HTERT RPE-1 (cell line): ENCODE results near the gene SEPTIN2.
"Not testable (repeated sequence)": the region's sequence is repeated elsewhere in the genome, so short reads cannot be mapped to it uniquely, and the experiment has no call there.

Experiments used
- in situ Hi-C: fragments of 300-500 bp; cut with MboI; formaldehyde crosslinking; loops from 4 replicates; pipeline ENCODE4 v1.14.3; 2020; ENCODE audit warnings: low sequenced_read_pairs

Gene SEPTIN2

DNA sequence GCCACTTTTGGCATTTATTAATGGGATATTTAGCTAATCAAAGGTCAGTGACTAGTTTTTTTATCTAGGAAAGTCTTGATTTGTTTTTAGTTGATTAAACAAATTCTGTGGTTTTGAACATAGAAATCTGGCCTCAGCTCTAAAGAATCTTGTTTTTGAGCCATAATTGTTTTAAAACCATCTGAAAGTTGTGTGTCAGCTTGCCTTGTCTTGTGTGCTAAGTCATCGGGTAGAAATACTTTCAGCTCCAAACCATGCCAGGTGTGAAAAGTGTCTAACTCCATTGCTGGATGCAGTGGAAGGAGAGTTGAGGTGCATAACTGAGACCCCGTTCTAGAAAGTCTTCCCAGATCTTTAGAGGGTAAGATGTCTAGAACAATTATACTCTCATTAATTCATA, 63.1 kb downstream of the SEPTIN2 start:
- in situ Hi-C loops: no loop called here

DNA sequence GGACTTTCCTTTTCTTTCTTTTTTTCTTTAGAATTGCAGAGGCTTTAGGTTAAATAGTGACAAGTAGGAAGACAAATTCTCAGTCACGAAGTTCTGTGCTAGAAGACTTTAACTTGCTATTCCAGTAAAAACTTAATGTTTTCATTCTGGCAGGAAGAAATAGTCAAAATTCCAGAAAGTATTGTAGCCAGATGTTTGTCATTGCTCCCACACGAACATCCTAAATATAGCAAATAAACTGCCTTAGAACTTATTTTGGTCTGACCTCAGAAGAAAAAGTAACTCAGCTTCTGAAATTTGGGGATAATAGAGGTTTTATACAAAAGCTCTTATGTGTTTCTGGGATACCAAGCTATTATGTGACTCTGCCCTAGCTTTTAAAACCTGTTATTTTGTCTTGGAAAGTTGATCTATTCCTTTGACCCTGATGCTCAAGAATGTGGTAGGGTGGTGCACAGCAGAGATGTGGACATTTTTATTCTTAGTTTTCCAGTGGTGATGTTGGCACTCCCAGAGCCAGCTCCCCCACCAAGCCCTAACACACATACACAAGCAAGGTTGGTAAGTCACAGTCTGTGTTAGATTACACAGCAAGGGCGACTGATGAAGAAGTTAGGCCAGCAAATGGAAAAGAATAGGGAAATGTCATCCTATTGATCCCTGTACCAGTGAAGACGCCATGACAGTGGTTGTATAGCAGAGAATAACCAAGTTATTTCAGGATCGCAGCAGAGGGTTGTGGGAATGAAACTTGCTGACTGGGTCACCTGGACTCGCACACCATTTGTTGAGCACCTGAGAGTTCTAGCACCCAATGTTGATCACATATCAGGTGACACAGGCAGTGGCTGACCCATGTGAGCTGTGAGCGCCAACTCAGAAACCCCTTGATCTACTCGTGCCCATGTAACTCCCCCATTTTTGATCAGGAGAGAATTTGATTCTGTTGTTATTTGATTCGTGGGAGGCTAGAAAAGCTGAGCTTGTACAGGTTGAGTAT, 64.1 kb downstream of the SEPTIN2 start:
- in situ Hi-C loops: no loop called here

DNA sequence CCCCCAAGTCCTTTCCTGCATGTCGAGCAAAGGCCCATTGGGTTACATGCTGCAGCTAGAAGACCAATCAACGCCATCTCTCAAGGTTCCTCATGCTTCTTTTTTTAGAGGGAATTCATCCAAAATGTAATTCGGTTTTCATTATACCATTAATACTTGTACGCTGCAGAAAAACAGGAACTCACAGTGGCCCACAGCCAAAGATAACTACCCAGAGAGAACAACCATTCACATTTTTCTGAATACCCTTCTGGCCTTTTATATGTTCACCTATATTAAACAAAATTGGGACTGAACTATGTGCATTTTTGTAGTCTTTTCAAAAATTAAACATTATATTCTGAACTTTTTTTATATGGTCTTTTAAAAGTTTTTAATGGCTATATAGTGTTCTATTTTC, 66.1 kb downstream of the SEPTIN2 start:
- in situ Hi-C loops: no loop called here

DNA sequence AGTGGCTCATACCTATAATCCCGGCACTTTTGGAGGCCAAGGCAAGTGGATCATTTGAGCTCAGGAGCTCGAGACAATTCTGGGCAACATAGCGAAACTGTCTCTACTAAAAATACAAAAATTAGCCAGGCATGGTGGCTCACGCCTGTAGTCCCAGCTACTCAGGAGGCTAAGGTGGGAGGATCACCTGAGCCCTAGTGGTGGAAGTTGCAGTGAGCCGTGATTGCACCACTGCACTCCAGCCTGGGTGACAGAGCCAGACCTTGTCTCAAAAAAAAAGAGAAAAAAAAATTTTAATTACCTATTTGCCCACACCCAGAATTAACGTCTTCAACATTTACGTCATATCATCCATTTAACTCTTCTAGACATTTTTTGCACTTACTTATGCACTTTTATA, 69.7 kb downstream of the SEPTIN2 start:
- in situ Hi-C loops: not testable (repeated sequence)

DNA sequence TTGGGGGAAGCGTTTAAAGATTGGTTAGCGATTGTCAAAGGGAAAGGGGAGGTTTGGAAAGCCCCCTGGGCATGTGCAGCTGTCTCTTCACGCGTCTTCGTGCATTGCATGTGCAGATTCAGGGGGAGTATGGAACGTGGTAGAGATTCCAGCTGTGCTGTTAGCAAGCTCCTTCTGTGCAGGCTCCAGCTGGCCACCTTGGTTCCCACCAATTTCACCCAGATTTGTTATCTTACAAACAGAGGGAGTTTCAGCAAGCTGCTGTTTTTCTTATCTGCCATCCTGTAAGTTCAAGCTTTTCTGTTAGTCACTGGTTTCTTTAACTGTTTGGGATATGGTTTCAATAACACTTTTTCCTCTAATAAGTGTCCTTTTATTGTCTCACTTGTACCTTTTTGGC, 70.8 kb downstream of the SEPTIN2 start:
- in situ Hi-C loops: no loop called here

DNA sequence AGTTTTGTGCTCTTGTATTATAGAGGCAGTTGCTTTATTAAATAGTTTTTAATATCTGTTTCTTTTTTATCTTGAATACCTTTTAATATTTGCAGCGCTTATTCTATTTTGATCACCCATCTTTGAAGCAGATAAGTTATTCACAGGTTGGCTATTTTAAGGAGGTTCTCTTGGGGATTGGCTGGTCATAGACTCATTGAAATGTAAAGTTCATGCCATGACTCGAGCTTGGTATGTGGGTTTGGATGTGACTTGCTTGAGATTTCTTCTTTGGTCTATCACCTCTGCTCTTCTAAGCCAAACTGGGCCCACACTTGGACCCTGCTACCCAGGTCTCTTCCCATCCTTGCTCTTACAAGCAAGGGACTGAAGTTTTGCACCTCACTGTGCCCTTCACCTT, 74.0 kb downstream of the SEPTIN2 start:
- in situ Hi-C loops: no loop called here

DNA sequence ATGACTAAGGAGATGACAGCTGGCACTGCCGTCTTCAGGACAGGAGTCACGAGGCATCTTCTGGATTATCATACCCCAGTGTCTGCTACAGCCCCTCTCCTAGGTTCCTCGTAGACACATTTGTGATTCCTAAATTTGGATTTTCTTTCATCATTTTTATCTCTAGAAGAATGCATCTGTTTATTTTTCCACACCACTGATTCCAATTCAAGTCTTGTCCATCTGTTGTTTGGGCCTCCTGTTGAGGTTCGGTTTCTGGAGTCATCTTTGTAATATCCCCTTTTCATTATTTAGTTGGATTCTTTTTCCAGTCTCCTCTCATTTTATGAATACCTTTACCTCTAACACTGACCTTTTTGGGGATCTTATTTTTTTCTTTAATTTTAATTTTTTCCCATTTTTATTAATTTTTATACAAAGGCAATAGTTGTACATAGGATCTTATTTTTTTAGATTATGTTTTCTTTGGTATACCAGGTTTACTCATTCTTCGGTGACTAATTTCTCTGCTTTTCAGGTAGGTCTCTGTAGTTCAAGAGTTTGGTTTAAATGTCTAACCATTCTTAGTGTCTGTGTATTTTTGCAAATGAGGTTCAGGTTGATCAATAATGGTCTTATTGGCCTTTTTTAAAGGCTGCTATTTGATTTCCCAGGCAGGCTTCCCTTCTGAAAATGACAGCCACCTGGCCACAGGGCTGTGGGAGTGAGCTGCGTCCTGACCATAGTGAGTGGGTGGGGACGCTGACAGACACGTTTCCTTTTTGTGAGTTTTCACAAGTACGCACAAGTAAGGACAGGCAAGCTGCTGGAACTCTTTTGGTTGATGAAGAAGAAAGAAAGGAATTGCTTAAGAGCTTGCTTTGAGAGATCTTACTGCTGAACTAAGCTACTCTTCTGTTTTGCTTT, 74.8 kb downstream of the SEPTIN2 start:
- in situ Hi-C loops: no loop called here

DNA sequence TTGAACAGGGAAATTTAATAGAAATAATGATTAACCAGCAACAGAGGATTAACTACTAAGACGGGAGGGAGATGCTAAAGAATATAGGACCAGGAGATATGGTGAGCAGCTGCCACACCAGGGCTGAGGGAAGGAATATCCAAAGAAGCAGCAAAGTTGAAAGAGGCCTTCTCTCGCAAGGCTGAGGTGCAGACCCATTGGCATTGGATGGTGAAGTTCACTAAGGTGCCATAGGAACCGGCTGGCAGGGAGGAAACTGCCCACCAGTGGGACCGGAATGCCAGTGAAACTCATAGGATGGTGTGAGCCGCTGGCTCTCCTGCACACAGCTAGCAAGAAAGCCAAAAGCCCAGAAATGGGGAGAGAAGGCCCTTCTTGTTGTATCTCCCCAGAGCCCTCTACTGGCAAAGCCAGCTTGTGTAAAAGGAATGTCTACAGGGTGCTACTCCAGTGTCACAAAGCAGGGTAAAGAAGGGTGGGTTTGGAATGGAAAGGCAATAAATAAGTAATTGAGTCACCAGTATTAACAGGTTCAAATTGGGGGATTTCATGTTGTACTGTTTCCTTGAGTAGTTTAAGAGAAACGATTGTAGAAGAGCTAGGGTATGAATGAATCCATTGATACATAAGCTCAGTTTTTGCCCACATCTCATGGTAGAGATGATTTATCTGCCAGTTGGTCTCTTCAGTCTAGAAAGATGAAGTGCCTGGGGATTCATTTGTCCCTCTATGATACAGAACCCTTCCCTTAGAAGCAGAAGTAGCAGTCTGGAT, 76.4 kb downstream of the SEPTIN2 start:
- in situ Hi-C loops: no loop called here

DNA sequence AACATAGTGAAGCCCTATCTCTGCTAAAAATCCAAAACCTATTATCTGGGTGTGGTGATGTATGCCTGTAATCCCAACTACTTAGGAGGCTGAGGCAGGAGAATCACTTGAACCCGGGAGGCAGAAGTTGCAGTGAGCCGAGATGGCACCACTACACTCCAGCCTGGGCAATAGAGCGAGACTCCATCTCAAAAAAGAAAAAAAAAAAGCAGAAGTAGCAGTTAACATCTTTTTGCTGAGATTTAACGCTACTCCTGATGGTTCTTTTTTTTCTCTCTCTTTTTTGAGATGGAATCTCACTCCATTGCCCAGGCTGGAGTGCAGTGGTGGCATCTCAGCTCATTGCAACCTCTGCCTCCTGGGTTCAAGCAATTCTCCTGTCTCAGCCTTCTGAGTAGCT, 77.0 kb downstream of the SEPTIN2 start:
- in situ Hi-C loops: not testable (repeated sequence)

DNA sequence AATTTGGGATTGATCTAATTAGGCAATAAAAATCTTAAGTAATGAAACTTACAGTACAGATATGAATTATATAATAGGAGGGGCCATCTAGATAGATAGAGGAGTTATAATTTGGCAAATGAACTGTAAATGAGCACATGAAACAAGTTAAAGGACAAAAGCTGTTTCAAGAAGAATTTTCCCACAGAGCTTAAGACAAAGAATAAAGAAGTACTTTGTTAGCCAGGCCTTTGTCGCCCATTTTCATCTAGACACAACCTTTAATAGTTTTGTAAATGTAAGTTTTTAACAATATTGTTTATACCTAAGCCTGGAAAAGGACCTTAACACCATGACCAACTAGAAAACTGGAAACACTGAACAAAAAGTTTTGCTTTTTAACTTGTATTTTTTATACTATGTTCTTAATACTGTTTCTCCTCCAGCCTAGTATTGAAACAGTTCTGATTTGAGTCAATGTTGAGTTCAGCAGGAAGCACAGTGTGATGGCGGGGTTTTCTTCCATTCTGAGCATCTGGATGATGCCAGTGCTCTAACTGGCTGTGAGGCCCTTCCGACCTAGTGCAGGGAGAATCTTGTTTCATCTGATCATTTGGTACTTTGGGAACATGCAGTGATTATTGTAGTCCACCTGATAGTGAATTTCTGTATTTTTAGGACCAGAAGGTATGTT, 77.9 kb downstream of the SEPTIN2 start:
- in situ Hi-C loops: no loop called here

DNA sequence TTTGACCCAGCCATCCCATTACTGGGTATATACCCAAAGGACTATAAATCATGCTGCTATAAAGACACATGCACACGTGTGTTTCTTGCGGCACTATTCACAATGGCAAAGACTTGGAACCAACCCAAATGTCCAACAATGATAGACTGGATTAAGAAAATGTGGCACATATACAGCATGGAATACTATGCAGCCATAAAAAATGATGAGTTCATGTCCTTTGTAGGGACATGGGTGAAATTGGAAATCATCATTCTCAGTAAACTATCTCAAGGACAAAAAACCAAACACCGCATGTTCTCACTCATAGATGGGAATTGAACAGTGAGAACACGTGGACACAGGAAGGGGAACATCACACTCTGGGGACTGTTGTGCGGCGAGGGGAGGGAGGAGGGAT, 81.1 kb downstream of the SEPTIN2 start:
- in situ Hi-C loops: not testable (repeated sequence)

DNA sequence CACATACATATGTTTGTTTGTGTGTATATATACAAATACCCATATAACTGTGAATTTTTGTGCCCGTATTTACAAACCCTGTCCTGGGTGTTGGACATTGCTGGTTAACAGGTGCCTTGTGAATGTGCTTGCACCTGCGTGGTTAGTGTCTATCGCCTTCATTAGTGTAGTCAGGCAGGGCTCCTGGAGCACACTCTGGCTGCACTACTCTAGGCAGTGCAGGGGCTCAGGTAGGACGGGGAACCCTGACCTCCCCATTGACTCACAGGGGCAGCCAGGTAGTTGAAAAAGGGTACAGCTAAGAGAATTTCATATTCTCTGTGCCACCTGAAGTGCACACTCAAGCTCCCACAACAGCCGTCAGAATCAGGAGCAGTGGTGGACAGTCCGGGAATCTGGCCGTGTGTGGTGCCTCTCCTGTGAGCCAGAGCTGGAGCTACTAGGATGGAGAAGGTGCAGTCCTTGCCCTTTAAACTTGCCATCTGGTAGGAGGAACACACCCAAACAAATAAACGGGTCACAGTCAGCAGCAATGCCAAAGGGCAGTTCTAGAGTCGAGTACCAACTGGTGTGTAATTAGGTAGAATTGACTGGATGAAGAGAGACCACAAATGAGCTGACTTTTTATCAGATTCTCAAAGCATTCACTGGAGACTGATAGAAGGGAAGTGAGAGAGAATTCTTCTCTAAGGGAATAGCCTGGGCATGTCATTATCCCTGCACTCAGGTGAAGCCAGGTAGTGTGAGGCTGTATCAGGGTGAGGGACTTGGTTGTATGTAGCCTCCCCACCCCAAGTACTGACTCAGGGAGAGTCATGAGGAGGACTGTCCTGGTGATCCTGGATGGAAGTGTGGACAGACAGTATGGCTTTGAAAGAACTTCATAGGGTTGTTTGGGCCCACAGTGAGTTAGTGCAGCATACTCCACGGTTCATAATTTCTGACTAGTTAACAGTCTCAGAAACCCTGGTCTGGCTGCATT, 84.5 kb downstream of the SEPTIN2 start:
- in situ Hi-C loops: no loop called here
